PC-9 (cell line): ENCODE measurements around the gene FEN1.

ENCODE experiments used
- EZH2 ChIP-seq: fragments of 200-600 bp; sonication (generic); IDR thresholded peaks from 2 replicates; pipeline ENCODE4 v1.8.0; 2017; ENCODE audit warnings: antibody characterized with exemption, low read depth
- TF ChIP-seq, protein P1 (sequence below): fragments of 200-600 bp; sonication (generic); conservative IDR thresholded peaks from 2 replicates; pipeline ENCODE4 v1.6.1; 2017; ENCODE audit warnings: mixed run types, antibody characterized with exemption, mild to moderate bottlenecking, moderate library complexity

GRCh38 chr11:61826930-61827570, 34.3 kb downstream of the FEN1 start:
- TF ChIP-seq, protein P1, sequence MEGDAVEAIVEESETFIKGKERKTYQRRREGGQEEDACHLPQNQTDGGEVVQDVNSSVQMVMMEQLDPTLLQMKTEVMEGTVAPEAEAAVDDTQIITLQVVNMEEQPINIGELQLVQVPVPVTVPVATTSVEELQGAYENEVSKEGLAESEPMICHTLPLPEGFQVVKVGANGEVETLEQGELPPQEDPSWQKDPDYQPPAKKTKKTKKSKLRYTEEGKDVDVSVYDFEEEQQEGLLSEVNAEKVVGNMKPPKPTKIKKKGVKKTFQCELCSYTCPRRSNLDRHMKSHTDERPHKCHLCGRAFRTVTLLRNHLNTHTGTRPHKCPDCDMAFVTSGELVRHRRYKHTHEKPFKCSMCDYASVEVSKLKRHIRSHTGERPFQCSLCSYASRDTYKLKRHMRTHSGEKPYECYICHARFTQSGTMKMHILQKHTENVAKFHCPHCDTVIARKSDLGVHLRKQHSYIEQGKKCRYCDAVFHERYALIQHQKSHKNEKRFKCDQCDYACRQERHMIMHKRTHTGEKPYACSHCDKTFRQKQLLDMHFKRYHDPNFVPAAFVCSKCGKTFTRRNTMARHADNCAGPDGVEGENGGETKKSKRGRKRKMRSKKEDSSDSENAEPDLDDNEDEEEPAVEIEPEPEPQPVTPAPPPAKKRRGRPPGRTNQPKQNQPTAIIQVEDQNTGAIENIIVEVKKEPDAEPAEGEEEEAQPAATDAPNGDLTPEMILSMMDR, result no peak
- TF ChIP-seq EZH2, result no peak
